ENCODE measurements around the gene CD53. TPM values are rescaled to one million over a fixed set of nuclear protein-coding genes. Genes with fewer than 3 reads are reported as not detected.

The CD53 gene
- total RNA-seq, 1 donor from 2014 or later, result 41.5 TPM

DNA sequence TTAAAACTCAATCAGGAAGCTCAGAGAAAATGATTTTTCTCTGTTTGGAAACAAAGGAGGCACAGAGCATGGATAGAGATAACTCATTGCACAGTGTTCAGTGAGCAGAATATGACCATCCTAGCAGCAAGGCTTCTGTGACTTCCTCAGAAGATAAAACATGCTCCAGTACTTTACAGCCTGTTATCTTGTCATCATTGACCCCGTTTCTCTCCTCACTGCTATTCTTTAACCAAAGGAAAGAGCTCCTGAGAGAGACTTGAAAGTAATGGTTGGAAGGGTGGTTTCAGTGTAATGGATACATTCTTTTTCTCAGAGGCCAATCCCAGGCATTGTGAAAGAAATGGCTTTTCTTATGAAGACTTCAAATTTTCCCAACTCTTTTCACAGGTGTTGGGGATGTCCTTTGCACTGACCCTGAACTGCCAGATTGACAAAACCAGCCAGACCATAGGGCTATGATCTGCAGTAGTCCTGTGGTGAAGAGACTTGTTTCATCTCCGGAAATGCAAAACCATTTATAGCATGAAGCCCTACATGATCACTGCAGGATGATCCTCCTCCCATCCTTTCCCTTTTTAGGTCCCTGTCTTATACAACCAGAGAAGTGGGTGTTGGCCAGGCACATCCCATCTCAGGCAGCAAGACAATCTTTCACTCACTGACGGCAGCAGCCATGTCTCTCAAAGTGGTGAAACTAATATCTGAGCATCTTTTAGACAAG lies 25.9 kb downstream of the CD53 start:
- TF ChIP-seq, protein P1, sequence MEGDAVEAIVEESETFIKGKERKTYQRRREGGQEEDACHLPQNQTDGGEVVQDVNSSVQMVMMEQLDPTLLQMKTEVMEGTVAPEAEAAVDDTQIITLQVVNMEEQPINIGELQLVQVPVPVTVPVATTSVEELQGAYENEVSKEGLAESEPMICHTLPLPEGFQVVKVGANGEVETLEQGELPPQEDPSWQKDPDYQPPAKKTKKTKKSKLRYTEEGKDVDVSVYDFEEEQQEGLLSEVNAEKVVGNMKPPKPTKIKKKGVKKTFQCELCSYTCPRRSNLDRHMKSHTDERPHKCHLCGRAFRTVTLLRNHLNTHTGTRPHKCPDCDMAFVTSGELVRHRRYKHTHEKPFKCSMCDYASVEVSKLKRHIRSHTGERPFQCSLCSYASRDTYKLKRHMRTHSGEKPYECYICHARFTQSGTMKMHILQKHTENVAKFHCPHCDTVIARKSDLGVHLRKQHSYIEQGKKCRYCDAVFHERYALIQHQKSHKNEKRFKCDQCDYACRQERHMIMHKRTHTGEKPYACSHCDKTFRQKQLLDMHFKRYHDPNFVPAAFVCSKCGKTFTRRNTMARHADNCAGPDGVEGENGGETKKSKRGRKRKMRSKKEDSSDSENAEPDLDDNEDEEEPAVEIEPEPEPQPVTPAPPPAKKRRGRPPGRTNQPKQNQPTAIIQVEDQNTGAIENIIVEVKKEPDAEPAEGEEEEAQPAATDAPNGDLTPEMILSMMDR (IDR thresholded peaks at IDR 0.05), result no peak
- TF ChIP-seq POLR2AphosphoS5 (IDR thresholded peaks at IDR 0.05; ENCODE audit: insufficient read depth in 1 of 2, low read depth in 1 of 2) (no peak), POLR2A (IDR thresholded peaks at IDR 0.05) (no peak)
- Histone ChIP-seq H3K9me3 (no peaks in the 10 kb centered on the region), H3K4me3 (no peak overlapping the region), H3K27ac (no peak overlapping the region), H3K4me1 (no peaks in the 10 kb centered on the region), H3K36me3 (no peaks in the 10 kb centered on the region), H3K27me3 (no peaks in the 10 kb centered on the region)
- intact Hi-C loops (cut with DNase I), result no loop called here
- no peak for DNase-seq (ENCODE audit: extremely low spot score in 2 of 2)

DNA sequence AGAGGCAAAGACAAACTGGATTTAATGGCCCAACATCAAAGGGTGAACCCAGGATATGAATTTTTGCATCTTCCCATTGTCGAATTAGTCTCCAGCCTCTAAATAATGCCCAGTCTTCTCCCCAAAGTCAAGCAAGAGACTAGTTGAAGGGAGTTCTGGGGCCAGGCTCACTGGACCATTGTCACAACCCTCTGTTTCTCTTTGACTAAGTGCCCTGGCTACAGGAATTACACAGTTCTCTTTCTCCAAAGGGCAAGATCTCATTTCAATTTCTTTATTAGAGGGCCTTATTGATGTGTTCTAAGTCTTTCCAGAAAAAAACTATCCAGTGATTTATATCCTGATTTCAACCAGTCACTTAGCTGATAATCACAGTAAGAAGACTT lies 26.5 kb downstream of the CD53 start:
- DNase-seq (ENCODE audit: extremely low spot score in 2 of 2), result no peak
- TF ChIP-seq, protein P1 (IDR thresholded peaks at IDR 0.05), result no peak
- TF ChIP-seq POLR2A (IDR thresholded peaks at IDR 0.05), result no peak
- TF ChIP-seq POLR2AphosphoS5 (IDR thresholded peaks at IDR 0.05; ENCODE audit: insufficient read depth in 1 of 2, low read depth in 1 of 2), result no peak
- intact Hi-C loops (cut with DNase I), result no loop called here
- no peaks in the 10 kb centered on the region for H3K9me3 ChIP-seq
- no peak overlapping the region for H3K4me3 ChIP-seq
- H3K36me3 ChIP-seq, result no peaks in the 10 kb centered on the region
- H3K27me3 ChIP-seq, result no peaks in the 10 kb centered on the region
- H3K4me1 ChIP-seq, result no peaks in the 10 kb centered on the region
- H3K27ac ChIP-seq, result no peak overlapping the region

DNA sequence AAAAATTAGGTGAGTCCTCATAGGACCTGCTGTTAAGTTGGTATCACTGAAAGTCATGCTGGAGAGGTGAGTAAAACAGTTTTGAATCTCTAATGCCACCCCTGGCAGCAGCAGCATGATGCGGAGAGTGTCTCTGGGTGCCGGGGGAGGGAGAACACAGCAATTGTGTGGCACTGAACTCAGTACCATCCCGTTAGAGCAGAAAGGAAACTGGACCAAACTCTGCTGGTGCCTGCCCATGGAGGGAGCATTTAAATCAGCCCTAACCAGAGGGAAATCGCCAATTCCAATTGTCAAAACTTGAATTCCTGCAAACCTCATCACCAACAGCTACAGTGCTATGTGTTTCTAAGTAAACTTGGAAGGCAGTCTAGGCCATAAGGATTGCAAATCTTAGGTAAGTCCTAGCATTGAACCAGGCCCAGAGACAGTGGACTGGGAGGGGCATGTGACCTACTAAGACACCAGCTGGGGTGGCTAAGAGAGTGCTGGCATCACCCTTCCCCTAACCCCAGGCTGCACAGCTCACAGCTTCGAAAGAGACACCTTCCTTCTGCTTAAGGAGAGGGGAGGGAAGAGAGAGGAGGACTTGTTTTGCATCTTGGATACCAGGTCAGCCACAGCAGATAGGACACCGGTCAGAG lies 30.0 kb downstream of the CD53 start:
- Histone ChIP-seq H3K27me3 (no peaks in the 10 kb centered on the region), H3K4me3 (no peak overlapping the region), H3K36me3 (no peaks in the 10 kb centered on the region), H3K9me3 (no peaks in the 10 kb centered on the region), H3K27ac (no peak overlapping the region), H3K4me1 (no peaks in the 10 kb centered on the region)
- DNase-seq (ENCODE audit: extremely low spot score in 2 of 2), result no peak
- TF ChIP-seq, protein P1 (IDR thresholded peaks at IDR 0.05), result no peak
- TF ChIP-seq POLR2AphosphoS5 (IDR thresholded peaks at IDR 0.05; ENCODE audit: insufficient read depth in 1 of 2, low read depth in 1 of 2) (no peak), POLR2A (IDR thresholded peaks at IDR 0.05) (no peak)
- intact Hi-C loops (cut with DNase I), result no loop called here

DNA sequence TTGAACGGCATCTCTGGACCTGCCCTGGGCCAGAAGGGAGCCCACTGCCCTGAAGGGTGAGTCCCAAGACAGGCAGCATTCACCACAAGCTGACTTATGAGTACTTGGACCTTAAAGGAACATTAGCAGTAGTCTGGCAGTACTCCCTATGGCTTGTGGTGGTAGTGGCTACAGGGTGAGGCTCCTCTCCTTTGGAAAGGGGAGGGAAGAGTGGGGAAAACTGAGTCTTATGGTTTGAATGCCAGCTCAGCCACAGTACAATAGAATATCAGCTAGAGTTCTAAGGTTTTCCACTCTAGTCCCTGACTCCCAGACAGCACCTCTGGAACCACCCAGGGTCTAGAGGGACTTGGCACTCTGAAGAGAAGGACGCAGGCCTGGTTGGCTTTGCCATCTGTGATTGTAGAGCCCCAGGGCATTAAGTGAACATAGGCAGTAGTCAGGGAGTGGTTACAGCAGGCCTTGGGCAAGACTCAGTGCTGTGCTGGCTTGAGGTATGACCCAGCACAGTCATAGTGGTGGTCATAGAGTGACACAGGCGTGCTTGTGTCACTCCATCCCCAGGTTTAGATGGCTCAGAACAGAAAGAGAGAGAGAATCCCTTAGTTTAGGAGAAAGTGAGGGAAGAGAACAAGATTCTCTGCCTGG lies 31.0 kb downstream of the CD53 start:
- Histone ChIP-seq H3K9me3 (no peaks in the 10 kb centered on the region), H3K4me3 (no peak overlapping the region)

DNA sequence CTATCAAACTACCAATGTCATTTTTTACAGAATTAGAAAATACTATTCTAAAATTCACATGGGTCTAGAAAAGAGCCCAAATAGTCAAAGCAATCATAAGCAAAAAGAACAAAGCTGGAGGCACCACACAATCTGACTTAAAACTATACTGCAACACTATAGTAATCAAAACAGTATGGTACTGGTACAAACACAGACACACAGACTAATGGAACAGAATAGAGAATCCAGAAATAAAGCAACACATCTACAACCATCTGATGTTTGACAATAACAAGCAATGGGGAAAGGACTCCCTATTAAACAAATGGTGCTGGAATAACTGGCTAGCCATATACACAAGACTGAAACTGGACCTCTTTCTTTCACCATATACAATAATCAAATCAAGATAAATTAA lies 39.8 kb downstream of the CD53 start:
- Histone ChIP-seq H3K27me3 (no peaks in the 10 kb centered on the region), H3K4me3 (no peak overlapping the region), H3K4me1 (no peaks in the 10 kb centered on the region), H3K36me3 (no peaks in the 10 kb centered on the region), H3K27ac (no peak overlapping the region), H3K9me3 (no peaks in the 10 kb centered on the region)
- TF ChIP-seq, protein P1 (IDR thresholded peaks at IDR 0.05), result no peak
- TF ChIP-seq POLR2A (IDR thresholded peaks at IDR 0.05) (no peak), POLR2AphosphoS5 (IDR thresholded peaks at IDR 0.05; ENCODE audit: insufficient read depth in 1 of 2, low read depth in 1 of 2) (no peak)
- intact Hi-C loops (cut with DNase I), result no loop called here
- DNase-seq (ENCODE audit: extremely low spot score in 2 of 2), result no peak

More for the DNA sequence above, 31.0 kb downstream of the CD53 start:
- no peak for DNase-seq (ENCODE audit: extremely low spot score in 2 of 2)
- intact Hi-C loops (cut with DNase I), result no loop called here
- TF ChIP-seq POLR2A (IDR thresholded peaks at IDR 0.05), result no peak
- Histone ChIP-seq H3K27ac (no peak overlapping the region), H3K36me3 (no peaks in the 10 kb centered on the region), H3K4me1 (no peaks in the 10 kb centered on the region), H3K27me3 (no peaks in the 10 kb centered on the region)

Data from vagina (tissue), 2 donors.